Kasumi-1 (cell line): ENCODE measurements around the gene SLC25A29.
A peak's percentile ranks its signal among the peaks of the same experiment; 100 is the strongest.
"Not testable (repeated sequence)": the region's sequence is repeated elsewhere in the genome, so short reads cannot be mapped to it uniquely, and the experiment has no call there.

ENCODE experiments used
- DNase-seq, 2 experiments: peaks; one replicate each; lab custom pipeline; 2025; lab: John Stamatoyannopoulos, UW

The SLC25A29 gene

DNA sequence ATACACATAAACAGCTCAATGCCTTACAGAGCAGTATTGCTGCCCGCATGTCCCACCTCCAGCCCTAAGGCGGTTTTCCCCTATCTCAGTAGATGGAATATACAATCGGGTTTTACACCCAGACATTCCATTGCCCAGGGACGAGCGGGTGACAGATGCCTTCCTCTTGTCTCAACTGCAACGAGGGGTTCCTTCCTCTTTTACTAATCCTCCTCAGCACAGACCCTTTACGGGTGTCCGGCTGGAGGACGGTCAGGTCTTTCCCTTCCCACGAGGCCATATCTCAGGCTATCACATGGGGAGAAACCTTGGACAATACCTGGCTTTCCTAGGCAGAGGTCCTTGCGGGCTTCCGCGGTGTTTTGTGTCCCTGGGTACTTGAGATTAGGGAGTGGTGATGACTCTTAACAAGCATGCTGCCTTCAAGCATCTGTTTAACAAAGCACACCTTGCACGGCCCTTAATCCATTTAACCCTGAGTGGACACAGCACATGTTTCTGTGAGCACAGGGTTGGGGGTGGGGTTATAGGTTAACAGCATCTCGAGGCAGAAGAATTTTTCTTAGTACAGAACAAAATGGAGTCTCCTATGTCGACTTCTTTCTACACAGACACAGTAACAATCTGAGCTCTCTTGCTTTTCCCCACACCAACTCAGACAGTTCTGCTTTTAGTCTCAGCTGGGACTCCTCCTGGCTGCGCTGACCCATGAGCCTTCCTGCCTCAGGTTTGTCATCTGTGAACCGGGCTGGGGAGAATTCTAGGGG is 6.0 kb upstream of the SLC25A29 start:
- peak; percentile 30 to 69 for DNase-seq

GRCh38 chr14:100309028-100309737 is 2.9 kb upstream of the SLC25A29 start:
- DNase-seq, result peak; percentile 46 to 60

- not testable (repeated sequence) for DNase-seq
These were observed 2.2 kb upstream of the SLC25A29 start for GRCh38 chr14:100308427-100308792.

DNA sequence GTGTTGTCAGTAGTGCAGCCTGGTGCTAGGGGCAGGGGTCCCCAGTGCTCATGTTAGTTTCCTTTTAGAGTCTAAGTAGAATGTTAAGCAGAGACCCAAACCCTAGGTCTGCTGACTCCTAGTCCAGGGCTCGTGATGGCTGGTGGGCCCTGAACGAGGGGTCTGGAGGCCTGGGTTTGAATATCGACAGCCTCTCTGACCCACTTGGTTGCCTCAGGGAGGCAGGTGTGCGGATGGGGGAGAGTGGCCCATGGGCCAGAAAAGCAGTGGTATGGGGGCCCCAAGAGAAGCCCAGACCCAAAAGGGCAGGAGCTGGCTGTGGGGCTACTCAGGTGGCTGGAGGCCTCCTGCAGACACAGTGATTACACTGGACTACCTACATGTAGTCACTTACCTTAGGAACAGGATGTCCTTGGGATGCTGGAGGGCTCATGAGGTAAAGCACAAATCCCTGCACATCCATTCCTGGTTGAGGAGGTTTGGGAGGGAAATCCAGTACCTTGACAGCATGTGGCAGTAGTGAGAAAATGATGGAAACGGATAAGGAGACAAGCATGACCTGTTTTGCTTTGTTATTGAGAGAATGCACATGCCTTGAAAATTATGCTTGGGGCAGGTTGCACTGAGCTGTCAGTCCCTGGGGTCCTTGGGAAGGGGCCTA is 1.7 kb upstream of the SLC25A29 start:
- no peak for DNase-seq

GRCh38 chr14:100306998-100307765 is 938 bp upstream of the SLC25A29 start:
- peak; percentile 19 to 33 for DNase-seq

GRCh38 chr14:100305324-100306100 is 732 bp downstream of the SLC25A29 start:
- DNase-seq, result peak; percentile 37 to 56

- peak; percentile 45 to 60 for DNase-seq
These were observed 1.4 kb downstream of the SLC25A29 start for GRCh38 chr14:100304825-100305323.

DNA sequence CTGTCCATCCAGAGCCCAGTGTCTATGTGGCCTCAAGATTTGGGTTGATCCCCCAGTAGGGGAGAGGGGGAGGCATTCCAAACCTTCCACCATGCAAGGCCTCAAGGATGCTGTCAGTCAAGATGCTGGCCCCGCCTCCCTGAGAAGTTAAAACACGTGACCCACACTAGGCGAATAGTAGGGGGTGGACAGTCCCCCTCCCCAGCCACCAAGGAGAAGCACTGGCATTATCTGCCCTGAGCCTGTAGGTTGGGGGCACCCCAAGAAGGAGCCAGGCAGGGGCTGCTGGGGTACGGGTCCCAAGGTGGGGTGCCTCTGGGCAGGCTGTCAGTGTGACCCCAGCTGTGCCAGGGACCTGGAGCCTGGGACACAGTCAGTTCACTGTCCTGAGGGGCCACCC is 2.3 kb downstream of the SLC25A29 start:
- no peak for DNase-seq

DNA sequence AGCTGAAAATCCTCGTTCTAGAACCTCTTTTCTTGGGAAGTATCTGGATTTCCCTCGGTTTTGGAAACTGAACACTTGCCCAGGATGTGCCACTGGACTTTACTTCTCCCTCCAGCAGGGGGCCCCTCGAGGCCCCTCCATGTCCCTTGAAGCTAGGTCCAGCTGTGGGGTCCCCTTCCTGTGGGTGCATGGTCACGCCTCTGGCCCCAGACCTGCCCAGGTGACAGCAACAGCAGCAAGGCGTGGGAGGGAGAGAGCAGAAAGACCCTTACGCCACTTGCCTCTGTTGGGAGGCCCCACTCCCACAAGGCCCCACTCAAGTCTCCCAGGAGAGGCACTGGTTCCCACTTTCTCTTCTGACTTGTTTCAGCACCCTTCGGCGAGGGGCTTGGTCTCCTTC is 3.1 kb downstream of the SLC25A29 start:
- peak in 1 of 2 experiments; percentile 18 for DNase-seq

DNA sequence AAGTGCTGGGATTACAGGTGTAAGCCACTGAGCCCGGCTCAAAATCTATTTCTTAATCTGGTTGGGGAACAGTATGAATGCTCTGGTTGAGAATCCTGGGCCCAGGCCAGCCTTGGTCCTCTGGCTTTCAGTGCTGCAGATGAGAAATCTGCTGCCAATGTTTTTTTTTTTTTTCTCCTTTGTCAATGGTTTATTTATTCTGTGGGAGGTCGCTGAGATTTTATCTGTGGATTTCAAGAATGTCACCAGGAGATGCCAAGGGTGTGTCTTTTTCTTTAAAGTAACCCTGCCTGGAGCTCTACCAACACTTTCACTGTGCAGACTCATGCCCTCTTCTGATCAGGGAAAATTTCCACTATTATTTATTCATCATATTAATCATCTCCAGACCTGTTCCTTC is 3.6 kb downstream of the SLC25A29 start:
- no peak for DNase-seq

DNA sequence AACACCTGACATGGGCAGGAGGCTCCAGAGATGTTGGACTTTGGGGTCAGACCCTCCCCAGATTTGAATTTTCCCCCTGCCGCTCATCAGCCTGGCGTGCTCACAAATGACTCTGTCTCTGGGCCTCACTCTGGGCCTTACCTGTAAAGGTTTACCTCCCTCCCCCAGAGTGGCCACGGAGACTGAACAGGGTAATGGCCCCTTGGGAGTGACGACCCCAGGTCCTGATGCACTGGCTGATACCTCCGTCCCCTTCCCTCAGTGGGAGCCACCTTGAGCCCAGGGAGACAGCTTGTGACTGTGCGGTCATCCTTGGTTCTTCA is 7.0 kb downstream of the SLC25A29 start:
- DNase-seq, result no peak

DNA sequence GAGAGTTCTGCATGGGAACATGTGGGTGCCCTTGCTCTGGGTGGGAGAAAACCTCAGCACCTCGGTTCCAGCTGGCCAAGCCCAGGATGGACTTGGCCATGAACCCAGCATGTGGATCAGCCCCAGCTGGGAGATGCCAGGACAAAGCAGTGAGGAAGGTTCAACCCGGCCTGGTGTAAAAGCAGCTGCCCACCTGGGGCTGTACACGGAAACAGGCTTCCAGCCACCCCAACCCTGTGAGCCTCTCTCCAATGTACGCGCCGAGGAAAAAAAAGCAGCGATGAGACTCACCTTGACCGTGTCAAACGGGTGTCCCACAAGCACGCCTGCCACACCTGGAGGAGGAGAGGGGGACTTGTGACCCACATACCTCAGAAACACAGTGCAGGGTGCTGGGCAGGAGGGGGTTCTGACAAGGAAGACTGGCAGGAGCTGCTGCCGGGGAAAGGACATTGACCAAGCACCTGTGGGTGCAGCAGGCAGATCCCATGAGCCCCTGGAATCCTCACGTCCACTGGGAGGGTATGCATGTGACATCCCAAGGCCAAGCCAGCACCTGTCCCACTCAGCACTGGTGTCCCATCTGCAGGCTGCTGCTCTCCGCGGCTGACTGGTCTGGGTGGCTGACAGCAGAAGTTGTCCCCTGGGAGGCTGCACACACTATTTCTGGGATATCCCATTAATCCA is 7.5 kb downstream of the SLC25A29 start:
- no peak for DNase-seq

GRCh38 chr14:100297320-100298300 is 8.6 kb downstream of the SLC25A29 start:
- DNase-seq, result peak; percentile 71 to 81

- DNase-seq, result not testable (repeated sequence)
These were observed 9.5 kb downstream of the SLC25A29 start for GRCh38 chr14:100296729-100297128.

- DNase-seq, result peak; percentile 45 to 72
These were observed 10.1 kb downstream of the SLC25A29 start for GRCh38 chr14:100296106-100296651.

DNA sequence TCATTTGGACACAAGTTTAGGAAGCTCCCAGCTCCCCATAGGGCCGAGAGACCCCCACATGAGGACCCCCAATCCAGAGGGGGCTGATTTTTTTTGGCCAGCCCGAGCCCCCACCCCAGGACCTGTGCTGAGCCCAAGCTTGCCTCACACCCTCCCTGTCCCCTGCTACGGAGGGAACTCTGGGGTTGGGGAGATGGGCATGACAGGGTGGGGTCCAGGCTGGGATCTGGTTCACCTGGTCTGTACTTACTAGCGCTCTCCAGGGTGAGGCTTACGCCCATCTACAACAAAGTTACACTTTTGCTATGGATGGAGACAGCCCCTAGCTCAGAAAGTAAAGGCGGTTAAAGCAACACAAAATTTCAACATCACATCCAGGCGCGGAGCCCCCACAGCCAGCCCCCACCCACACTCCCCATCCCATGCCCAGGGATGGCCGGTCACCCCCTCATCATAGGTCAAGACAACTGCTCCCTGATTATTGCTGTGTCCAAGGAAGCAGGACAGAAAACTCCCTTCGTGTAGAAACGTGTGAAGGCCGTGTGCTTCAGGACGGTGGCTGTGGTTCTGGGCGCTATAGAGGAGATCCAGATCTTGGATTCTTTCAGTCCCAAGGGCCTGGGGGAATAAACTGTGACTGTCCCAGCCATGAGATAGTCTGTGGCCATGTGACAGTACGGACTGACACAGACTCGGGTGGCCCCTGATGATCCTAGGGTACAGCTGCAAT is 10.7 kb downstream of the SLC25A29 start:
- no peak for DNase-seq

- DNase-seq, result no peak
These were observed 11.3 kb downstream of the SLC25A29 start for GRCh38 chr14:100294963-100295330.

GRCh38 chr14:100294213-100294962 is 11.9 kb downstream of the SLC25A29 start:
- no peak for DNase-seq
